Measurements from ENCODE around the gene ANO2.

- TF ChIP-seq POLR2AphosphoS5 (IDR thresholded peaks at IDR 0.05): no peak
- no peak for TF ChIP-seq CTCF (IDR thresholded peaks at IDR 0.05)
These were observed 198.8 kb downstream of the ANO2 start for GRCh38 chr12:5746036-5746908.
